Measurements from ENCODE around the gene CAPN14. TPM values are rescaled to one million over a fixed set of nuclear protein-coding genes. Genes with fewer than 3 reads are reported as not detected.

CAPN14 gene
- total RNA-seq, 1 donor from 2014 or later, result 0.13 TPM

GRCh38 chr2:31221544-31221943 lies 4.2 kb upstream of the CAPN14 start:
- Mint-ChIP-seq H3K9me3 (ENCODE audit: unreplicated experiment) (no peaks in the 10 kb centered on the region), H3K4me3 (ENCODE audit: unreplicated experiment) (no peak overlapping the region), H3K4me1 (ENCODE audit: unreplicated experiment) (peaks cover 25% of the 10 kb centered on the region), H3K27me3 (ENCODE audit: unreplicated experiment) (peaks cover 3% of the 10 kb centered on the region), H3K36me3 (ENCODE audit: low read depth, unreplicated experiment) (no peaks in the 10 kb centered on the region), H3K27ac (ENCODE audit: unreplicated experiment) (no peak overlapping the region)
- no peak for TF ChIP-seq CTCF (IDR thresholded peaks at IDR 0.05; ENCODE audit: unreplicated experiment)
- no peak for DNase-seq (ENCODE audit: low spot score)

GRCh38 chr2:31219131-31219969 lies 2.0 kb upstream of the CAPN14 start:
- no peak for DNase-seq (ENCODE audit: low spot score)
- peaks cover 35% of the 10 kb centered on the region for H3K4me1 Mint-ChIP-seq (ENCODE audit: unreplicated experiment)
- H3K9me3 Mint-ChIP-seq (ENCODE audit: unreplicated experiment), result peaks cover 3% of the 10 kb centered on the region
- TF ChIP-seq CTCF (IDR thresholded peaks at IDR 0.05; ENCODE audit: unreplicated experiment), result no peak
- H3K27me3 Mint-ChIP-seq (ENCODE audit: unreplicated experiment), result peaks cover 3% of the 10 kb centered on the region
- H3K36me3 Mint-ChIP-seq (ENCODE audit: low read depth, unreplicated experiment), result no peaks in the 10 kb centered on the region
- no peak overlapping the region for H3K27ac Mint-ChIP-seq (ENCODE audit: unreplicated experiment)
- no peak overlapping the region for H3K4me3 Mint-ChIP-seq (ENCODE audit: unreplicated experiment)

- Mint-ChIP-seq H3K36me3 (ENCODE audit: low read depth, unreplicated experiment) (no peaks in the 10 kb centered on the region), H3K4me1 (ENCODE audit: unreplicated experiment) (peaks cover 43% of the 10 kb centered on the region), H3K27me3 (ENCODE audit: unreplicated experiment) (no peaks in the 10 kb centered on the region), H3K9me3 (ENCODE audit: unreplicated experiment) (peaks cover 3% of the 10 kb centered on the region), H3K27ac (ENCODE audit: unreplicated experiment) (no peak overlapping the region), H3K4me3 (ENCODE audit: unreplicated experiment) (no peak overlapping the region)
- no peak for DNase-seq (ENCODE audit: low spot score)
- no peak for TF ChIP-seq CTCF (IDR thresholded peaks at IDR 0.05; ENCODE audit: unreplicated experiment)
Measured at GRCh38 chr2:31216734-31217133, 581 bp downstream of the CAPN14 start.

- peaks cover 3% of the 10 kb centered on the region for H3K9me3 Mint-ChIP-seq (ENCODE audit: unreplicated experiment)
- H3K27ac Mint-ChIP-seq (ENCODE audit: unreplicated experiment), result no peak overlapping the region
- H3K36me3 Mint-ChIP-seq (ENCODE audit: low read depth, unreplicated experiment), result no peaks in the 10 kb centered on the region
- H3K4me1 Mint-ChIP-seq (ENCODE audit: unreplicated experiment), result peaks cover 38% of the 10 kb centered on the region
- no peaks in the 10 kb centered on the region for H3K27me3 Mint-ChIP-seq (ENCODE audit: unreplicated experiment)
- no peak overlapping the region for H3K4me3 Mint-ChIP-seq (ENCODE audit: unreplicated experiment)
- no peak for DNase-seq (ENCODE audit: low spot score)
- no peak for TF ChIP-seq CTCF (IDR thresholded peaks at IDR 0.05; ENCODE audit: unreplicated experiment)
Measured at GRCh38 chr2:31214444-31214915, 2.8 kb downstream of the CAPN14 start.
